Ovary (tissue), 9 donors: ENCODE results near the gene EFL1. TPM values are rescaled to one million over a fixed set of nuclear protein-coding genes. Genes with fewer than 3 reads are reported as not detected.
"Not testable (repeated sequence)": the region's sequence is repeated elsewhere in the genome, so short reads cannot be mapped to it uniquely, and the experiment has no call there.

Experiments used
- DNase-seq, 5 donors: peaks; one replicate each; pipeline ENCODE4 v3.0.0-alpha.2; 2019 to 2020
- H3K27ac ChIP-seq, 2 donors: fragments of 200-600 bp; one replicate each; pipeline versions ENCODE4 v1.5.1 to v1.8.0; 2019 to 2022
- H3K27me3 ChIP-seq: fragments of 200-600 bp; one replicate; pipeline ENCODE4 v1.8.0; 2022
- H3K36me3 ChIP-seq: fragments of 200-600 bp; sonication (generic); one replicate; pipeline ENCODE4 v1.5.1; 2019
- H3K4me1 ChIP-seq: one replicate; pipeline ENCODE4 v1.8.1; 2013; ENCODE audit warnings: mild to moderate bottlenecking, moderate library complexity; ENCODE audit not compliant: insufficient read depth
- H3K4me3 ChIP-seq: fragments of 200-600 bp; sonication (generic); one replicate; pipeline ENCODE4 v1.5.1; 2017
- H3K9me3 ChIP-seq, 2 donors: fragments of 200-600 bp in 1 of 2; sonication (generic) in 1 of 2; one replicate each; pipeline versions ENCODE4 v1.5.1 to v1.8.1; 2013 to 2019; ENCODE audit warnings: mild to moderate bottlenecking in 1 of 2, moderate library complexity in 1 of 2
- CTCF ChIP-seq, 3 donors: fragments of 450-650 bp in 2 of 3; fragments of 200-600 bp in 1 of 3; IDR thresholded peaks; one replicate each; pipeline versions ENCODE4 v1.5.1 to v1.8.0; 2016 to 2022; ENCODE audit warnings: antibody characterized with exemption in 3 of 3, mild to moderate bottlenecking in 1 of 3
- EP300 ChIP-seq: sonication (generic); formaldehyde crosslinking; IDR thresholded peaks from one replicate; pipeline ENCODE4 v1.6.1; 2017; ENCODE audit warnings: antibody characterized with exemption
- POLR2A ChIP-seq: fragments of 450-650 bp; IDR thresholded peaks from one replicate; pipeline ENCODE4 v1.6.1; 2017; ENCODE audit warnings: antibody characterized with exemption, mild to moderate bottlenecking, moderate library complexity
- WGBS, 3 donors: extraction: QIAGEN DNeasy Blood & Tissue Kit in 1 of 3; methylation state at CpG; one replicate each; pipeline versions ENCODE4 v1.1.5 to v1.1.7; 2013 to 2017; 5-methylcytosine and 5-hydroxymethylcytosine counted together
- intact Hi-C, 4 donors: fragments of 100-400 bp; cut with DNase I; formaldehyde crosslinking; loops; one replicate each; pipeline versions ENCODE4 v1.11.0 to v1.15.1; 2022 to 2023
- polyA plus RNA-seq, 2 donors: library from polyadenylated mRNA; stranded (reverse); fragments of 200-250 nt in 1 of 2; fragments of 350-450 nt in 1 of 2; fragmentation: Illumina TruSeq in 1 of 2; extraction: RNeasy Lipid Tissue Mini Kit (QIAGEN cat#74804) in 1 of 2; gene quantifications; one replicate each; pipeline ENCODE4 v1.2.3, GENCODE V29; 2013 to 2014
- total RNA-seq, 7 donors: library from RNA; depleted of rRNA in 2 of 7; stranded (reverse); fragments of >200 nt in 2 of 7; fragmentation: NEBNext Ultra II Directional in 3 of 7; extraction: Animal tissue kit (Norgen Biotek cat#: 25700) in 3 of 7; gene quantifications; one replicate each; pipeline versions ENCODE4 v1.1.0 to v1.2.4, GENCODE V29; 2016 to 2023
- donor health status: DM: no; HTN: no; CAD: no; lungs with moderate emphysema.
- donor health status: DM: no; HTN: no; CAD: no.
- donor health status: Bipolar disorder and iron deficiency.
- donor health status: DM: yes; HTN: yes; CAD: no.
- donor health status: DM: no; HTN: no; CAD: no.
- donor health status: DM: yes; HTN: yes; CAD: no.

Gene EFL1
- total and polyA plus RNA-seq, 9 donors: 4.1 to 15.2 (median 8.9) TPM

GRCh38 chr15:82281276-82281675 lies 18.7 kb upstream of the EFL1 start:
- DNase-seq, H3K27me3 ChIP-seq, H3K27ac ChIP-seq, H3K9me3 ChIP-seq, H3K36me3 ChIP-seq, H3K4me3 ChIP-seq, H3K4me1 ChIP-seq, intact Hi-C loops: not testable (repeated sequence)

DNA sequence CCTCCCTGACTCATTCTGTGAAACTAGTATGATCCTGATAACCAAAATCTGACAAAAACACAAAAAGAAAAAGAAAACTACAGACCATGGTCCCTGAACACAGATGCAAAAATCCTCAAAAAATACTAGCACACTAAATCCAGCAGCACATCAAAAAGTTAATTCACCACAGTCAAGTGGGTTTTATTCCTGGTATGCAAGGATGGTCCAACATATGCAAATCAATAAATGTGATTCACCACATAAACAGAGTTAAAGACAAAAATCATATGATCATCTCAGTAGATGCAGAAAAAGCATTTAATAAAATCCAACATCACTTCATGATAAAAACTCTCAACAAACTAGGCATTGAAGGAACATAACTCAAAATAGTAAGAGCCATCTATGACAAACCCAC lies 12.9 kb upstream of the EFL1 start:
- Histone ChIP-seq H3K9me3 (no peaks in the 10 kb centered on the region), H3K27ac (no peak overlapping the region), H3K27me3 (peaks cover 3% of the 10 kb centered on the region), H3K36me3 (no peaks in the 10 kb centered on the region), H3K4me3 (no peak overlapping the region), H3K4me1 (no peaks in the 10 kb centered on the region)
- intact Hi-C loops: no loop called here
- TF ChIP-seq CTCF (IDR thresholded peaks at IDR 0.05) (no peak), POLR2A (no peak), EP300 (no peak)
- no peak for DNase-seq

GRCh38 chr15:82272154-82272553 lies 9.6 kb upstream of the EFL1 start:
- no peak for DNase-seq
- Histone ChIP-seq H3K27ac (no peak overlapping the region), H3K9me3 (no peaks in the 10 kb centered on the region), H3K4me3 (no peak overlapping the region), H3K4me1 (no peaks in the 10 kb centered on the region), H3K36me3 (no peaks in the 10 kb centered on the region), H3K27me3 (peaks cover 1% of the 10 kb centered on the region)
- TF ChIP-seq EP300: no peak
- TF ChIP-seq POLR2A: no peak
- WGBS, 3 donors: 62 to 76% (median 74%) methylated on average over 2 of the region's 2 CpGs
- intact Hi-C loops: no loop called here

- H3K27me3 ChIP-seq, intact Hi-C loops, DNase-seq, H3K36me3 ChIP-seq, H3K27ac ChIP-seq, H3K4me1 ChIP-seq, H3K9me3 ChIP-seq, H3K4me3 ChIP-seq: not testable (repeated sequence)
- 5 to 56% (median 14%) methylated on average over 2 of the region's 2 CpGs for WGBS, 3 donors
Measured at GRCh38 chr15:82268454-82268853, 5.9 kb upstream of the EFL1 start.

- H3K27ac ChIP-seq, H3K9me3 ChIP-seq, H3K4me3 ChIP-seq, H3K36me3 ChIP-seq, DNase-seq, intact Hi-C loops, H3K27me3 ChIP-seq, H3K4me1 ChIP-seq: not testable (repeated sequence)
- 54 to 62% (median 61%) methylated on average over 2 of the region's 2 CpGs for WGBS, 3 donors
Measured at GRCh38 chr15:82267137-82267536, 4.6 kb upstream of the EFL1 start.

GRCh38 chr15:82263350-82263749 lies 816 bp upstream of the EFL1 start:
- Histone ChIP-seq H3K4me1 (peaks cover 1% of the 10 kb centered on the region), H3K9me3 (no peaks in the 10 kb centered on the region), H3K36me3 (no peaks in the 10 kb centered on the region), H3K27ac (no peak overlapping the region), H3K4me3 (peak overlapping the region; percentile 84), H3K27me3 (no peaks in the 10 kb centered on the region)
- 13 to 21% (median 20%) methylated on average over 3 of the region's 3 CpGs for WGBS, 3 donors
- no peak for TF ChIP-seq POLR2A
- no peak for TF ChIP-seq EP300
- no peak for TF ChIP-seq CTCF (IDR thresholded peaks at IDR 0.05)
- DNase-seq: no peak
- intact Hi-C loops: no loop called here

DNA sequence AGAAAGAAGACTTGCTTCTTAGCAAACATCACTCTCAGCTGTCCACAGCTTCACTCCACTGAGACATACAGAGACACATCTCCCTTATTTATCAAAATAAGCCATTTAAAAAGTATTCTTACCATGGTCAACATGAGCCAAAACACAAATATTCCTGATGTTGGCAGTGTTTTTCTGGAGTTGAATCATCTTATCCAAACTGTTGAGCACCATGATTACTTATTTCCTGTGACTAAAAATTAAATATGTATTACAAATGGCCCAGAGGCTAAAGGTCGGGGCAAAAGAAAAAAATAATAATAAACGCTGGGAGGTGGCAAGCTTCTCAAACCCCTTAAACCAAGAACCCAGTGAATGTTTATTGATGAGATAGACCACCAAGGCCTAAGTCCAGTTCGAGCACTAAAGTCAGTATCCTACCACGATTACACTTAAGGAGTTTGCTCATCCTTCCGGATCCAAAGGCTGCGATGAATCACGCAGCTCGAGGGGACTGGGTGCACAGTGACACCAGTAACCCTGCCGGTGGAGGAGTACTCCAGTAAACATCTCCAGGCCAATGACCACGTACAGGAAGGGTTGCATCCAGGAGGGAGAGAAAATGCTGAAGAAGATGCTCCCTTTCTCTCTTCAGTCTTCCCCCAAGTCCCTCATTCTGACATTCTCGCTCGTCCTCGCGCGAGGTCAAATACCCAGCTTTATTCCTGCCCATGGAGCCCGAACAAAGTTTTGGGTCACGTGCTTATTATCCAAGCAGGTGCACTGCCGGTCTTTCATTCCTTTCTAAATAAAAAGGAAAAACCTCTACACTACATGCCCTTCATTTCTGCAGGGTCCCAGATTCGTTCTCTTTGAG lies 740 bp downstream of the EFL1 start:
- WGBS, 3 donors: 4 to 5% (median 5%) methylated on average over 19 of the region's 19 CpGs
- intact Hi-C loops: not testable (repeated sequence)

DNA sequence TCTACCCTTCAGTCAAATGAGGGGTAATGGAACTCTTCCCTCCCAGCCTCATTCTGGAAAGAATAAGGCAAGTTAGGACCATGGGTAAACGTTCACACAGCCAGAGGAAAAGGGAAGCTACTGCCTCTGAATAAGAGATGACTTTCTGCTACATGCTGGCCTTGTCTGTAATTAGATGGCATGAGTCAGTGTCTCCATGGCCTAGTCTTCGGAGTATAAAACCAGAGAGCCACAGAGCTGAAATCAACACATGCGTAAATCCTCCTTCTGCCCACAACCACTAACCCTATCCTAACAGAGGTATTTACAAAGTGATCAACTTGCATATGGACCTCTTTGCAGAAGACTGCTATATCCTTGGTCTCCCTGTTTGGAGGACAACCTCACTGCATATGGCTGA lies 14.3 kb downstream of the EFL1 start:
- H3K36me3 ChIP-seq, H3K27me3 ChIP-seq, H3K4me1 ChIP-seq, intact Hi-C loops, DNase-seq, H3K9me3 ChIP-seq, H3K27ac ChIP-seq, H3K4me3 ChIP-seq: not testable (repeated sequence)
- WGBS, 3 donors: 81 to 92% (median 82%) methylated on average over 3 of the region's 3 CpGs

More for the DNA sequence above, 740 bp downstream of the EFL1 start:
- not testable (repeated sequence) for H3K27me3 ChIP-seq, H3K9me3 ChIP-seq, H3K4me1 ChIP-seq, H3K36me3 ChIP-seq
- H3K27ac ChIP-seq: peak overlapping the region in 1 of 2 donors; percentile 70
- DNase-seq: peak in 2 of 5 donors; percentile 15 to 31
- H3K4me3 ChIP-seq: peak overlapping the region; percentile 84

DNA sequence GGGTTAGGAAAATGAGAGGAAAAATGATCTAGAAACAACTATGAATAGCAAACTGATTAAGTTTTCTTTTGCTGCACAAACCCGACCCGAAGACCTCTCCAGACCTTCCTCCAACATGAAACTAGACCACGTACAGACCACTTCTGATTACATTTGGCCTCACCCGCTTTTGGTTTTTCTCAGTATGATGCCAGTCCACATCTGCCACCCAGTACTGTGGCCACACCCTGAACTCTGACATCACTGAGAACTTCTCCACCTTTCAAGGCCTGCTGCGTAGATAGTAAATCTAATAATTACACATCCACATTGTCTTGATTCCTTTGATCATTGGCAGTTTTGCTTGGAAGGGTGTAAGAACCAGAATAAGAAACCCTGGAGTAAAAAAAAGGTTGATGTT lies 16.6 kb downstream of the EFL1 start:
- H3K4me3 ChIP-seq, H3K27ac ChIP-seq, intact Hi-C loops, H3K36me3 ChIP-seq, H3K9me3 ChIP-seq, DNase-seq, H3K27me3 ChIP-seq, H3K4me1 ChIP-seq: not testable (repeated sequence)
- WGBS, 3 donors: 86 to 93% (median 93%) methylated on average over 5 of the region's 5 CpGs

DNA sequence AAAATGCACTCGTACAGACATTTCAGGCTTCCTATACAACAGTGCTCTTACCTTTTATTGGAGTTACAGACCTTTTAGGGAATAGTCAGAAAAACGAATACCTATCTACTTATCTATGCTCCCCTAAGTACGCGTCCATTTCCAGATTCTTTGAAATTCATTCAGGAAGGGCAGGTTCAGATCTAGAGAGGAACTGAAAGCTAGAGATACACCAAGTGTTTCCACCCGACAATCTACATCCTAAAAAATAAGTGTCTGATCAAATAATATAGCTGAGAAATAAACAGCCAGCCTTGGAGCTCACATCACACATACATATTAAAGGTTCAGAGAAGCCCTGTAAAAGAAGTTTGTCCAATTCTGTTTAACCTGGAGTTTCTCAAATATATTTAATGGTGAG lies 18.9 kb downstream of the EFL1 start:
- H3K27ac ChIP-seq, H3K9me3 ChIP-seq, H3K27me3 ChIP-seq, H3K4me3 ChIP-seq, intact Hi-C loops, H3K4me1 ChIP-seq, H3K36me3 ChIP-seq, DNase-seq: not testable (repeated sequence)
- 67 to 82% (median 70%) methylated on average over 3 to 4 of the region's 5 CpGs for WGBS, 3 donors
